Upper lobe of left lung (tissue), 4 donors: ENCODE data around the gene EAF2.

Experiments
- CTCF ChIP-seq, 6 experiments: fragments of 450-650 bp in 4 of 6; fragments of 200-600 bp in 2 of 6; sonication (generic) in 2 of 6; IDR thresholded peaks; one replicate each; pipeline ENCODE4 v1.5.1; 2016 to 2019; ENCODE audit warnings: antibody characterized with exemption in 6 of 6
- POLR2A ChIP-seq, 4 donors: fragments of 450-650 bp; IDR thresholded peaks; one replicate each; pipeline ENCODE4 v1.5.1; 2016 to 2017; ENCODE audit warnings: antibody characterized with exemption in 4 of 4, mild to moderate bottlenecking in 2 of 4
- POLR2AphosphoS5 ChIP-seq, 2 donors: sonication (generic); formaldehyde crosslinking; IDR thresholded peaks; one replicate each; pipeline ENCODE4 v1.5.1; 2017; ENCODE audit warnings: antibody characterized with exemption in 2 of 2

DNA sequence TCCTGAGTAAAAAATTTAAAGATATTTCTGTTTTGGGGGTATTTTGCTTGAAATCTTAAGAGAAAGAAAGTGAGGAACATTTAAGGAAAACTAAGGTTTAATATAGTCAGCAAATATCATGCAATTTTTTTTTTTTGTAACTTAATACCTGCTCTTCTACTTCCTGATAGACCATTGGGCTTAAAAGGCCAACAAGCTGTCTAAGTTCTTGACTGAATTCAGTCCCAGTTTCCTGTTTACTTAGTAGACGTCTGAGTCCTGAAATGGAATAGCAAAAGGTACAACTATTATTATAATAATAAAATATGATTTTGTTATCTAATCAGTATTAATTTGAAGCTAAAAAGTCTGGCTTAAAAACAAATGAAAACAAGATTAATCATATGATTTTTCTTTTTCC, 38.0 kb upstream of the EAF2 start:
- TF ChIP-seq CTCF (IDR thresholded peaks at IDR 0.05), result no peak
- no peak for TF ChIP-seq POLR2A (IDR thresholded peaks at IDR 0.05)
- TF ChIP-seq POLR2AphosphoS5 (IDR thresholded peaks at IDR 0.05), result no peak
